ENCODE data around the gene NTNG1.

DNA sequence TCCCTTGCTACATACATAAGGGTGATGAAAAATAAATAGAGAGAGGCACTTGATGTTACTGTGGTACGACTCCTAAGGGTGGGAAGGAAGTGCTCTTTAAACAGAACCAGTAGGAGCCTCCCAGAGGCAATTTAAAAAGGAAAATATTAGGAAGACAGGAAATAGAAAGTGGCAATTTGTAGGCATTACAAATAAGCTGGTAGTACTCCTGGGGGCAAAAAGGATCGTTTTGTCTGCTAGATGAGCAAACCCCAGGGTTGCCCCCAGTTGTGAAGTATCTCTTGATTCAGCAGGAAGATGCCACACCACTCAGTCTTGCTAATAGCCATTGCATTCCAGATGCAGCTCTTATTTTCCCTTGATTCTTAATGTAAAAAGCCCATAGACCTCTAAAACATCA, 303.0 kb downstream of the NTNG1 start:
- TF ChIP-seq BHLHE40 (IDR thresholded peaks at IDR 0.05; ENCODE audit: borderline replicate concordance) (no peak), ARNT (IDR thresholded peaks at IDR 0.05) (no peak), HDGF (IDR thresholded peaks at IDR 0.05; ENCODE audit: borderline replicate concordance) (no peak), SP1 (IDR thresholded peaks at IDR 0.05) (no peak), ELF4 (IDR thresholded peaks at IDR 0.05) (no peak), FOXA1 (IDR thresholded peaks at IDR 0.05) (no peak)
- TF ChIP-seq, protein P1, sequence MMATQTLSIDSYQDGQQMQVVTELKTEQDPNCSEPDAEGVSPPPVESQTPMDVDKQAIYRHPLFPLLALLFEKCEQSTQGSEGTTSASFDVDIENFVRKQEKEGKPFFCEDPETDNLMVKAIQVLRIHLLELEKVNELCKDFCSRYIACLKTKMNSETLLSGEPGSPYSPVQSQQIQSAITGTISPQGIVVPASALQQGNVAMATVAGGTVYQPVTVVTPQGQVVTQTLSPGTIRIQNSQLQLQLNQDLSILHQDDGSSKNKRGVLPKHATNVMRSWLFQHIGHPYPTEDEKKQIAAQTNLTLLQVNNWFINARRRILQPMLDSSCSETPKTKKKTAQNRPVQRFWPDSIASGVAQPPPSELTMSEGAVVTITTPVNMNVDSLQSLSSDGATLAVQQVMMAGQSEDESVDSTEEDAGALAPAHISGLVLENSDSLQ (IDR thresholded peaks at IDR 0.05) = no peak

All from HEK293T (cell line).